HG02970 (cell line): Measurements from ENCODE around the gene RBM20.

Experiments used
- ATAC-seq: cut with Tn5 transposase; IDR thresholded peaks from one replicate; pipeline ENCODE4 v1.9.1; 2021; ENCODE audit warnings: mild to moderate bottlenecking, moderate library complexity, moderate number of reproducible peaks; ENCODE audit not compliant: unreplicated experiment, low FRiP score

The RBM20 gene

GRCh38 chr10:110883924-110884323 is 239.8 kb downstream of the RBM20 start:
- no peak for ATAC-seq

- no peak for ATAC-seq
Observed at GRCh38 chr10:110885932-110886674, 242.0 kb downstream of the RBM20 start.

- no peak for ATAC-seq
Observed at GRCh38 chr10:110887560-110887959, 243.4 kb downstream of the RBM20 start.
